ENCODE measurements around the gene DCC.

DCC gene

GRCh38 chr18:52519021-52519420, 179.0 kb downstream of the DCC start:
- no peak for DNase-seq

GRCh38 chr18:52523566-52523965, 183.6 kb downstream of the DCC start:
- no peak for DNase-seq

GRCh38 chr18:52531836-52532235, 191.8 kb downstream of the DCC start:
- no peak for DNase-seq

- no peak for DNase-seq
Measured at GRCh38 chr18:52536039-52536438, 196.0 kb downstream of the DCC start.

GRCh38 chr18:52537261-52537660, 197.3 kb downstream of the DCC start:
- DNase-seq, result no peak

- no peak for DNase-seq
Measured at GRCh38 chr18:52541056-52541455, 201.1 kb downstream of the DCC start.

GRCh38 chr18:52544086-52544485, 204.1 kb downstream of the DCC start:
- no peak for DNase-seq

- no peak for DNase-seq
Measured at GRCh38 chr18:52546686-52547346, 206.8 kb downstream of the DCC start.

GRCh38 chr18:52553441-52553840, 213.4 kb downstream of the DCC start:
- DNase-seq, result no peak

GRCh38 chr18:52554180-52554579, 214.2 kb downstream of the DCC start:
- no peak for DNase-seq

- DNase-seq, result no peak
Measured at GRCh38 chr18:52567360-52567759, 227.4 kb downstream of the DCC start.

GRCh38 chr18:52569492-52569891, 229.5 kb downstream of the DCC start:
- no peak for DNase-seq

- no peak for DNase-seq
Measured at GRCh38 chr18:52570975-52571374, 231.0 kb downstream of the DCC start.

GRCh38 chr18:52572036-52573000, 232.3 kb downstream of the DCC start:
- no peak for DNase-seq

GRCh38 chr18:52577795-52578194, 237.8 kb downstream of the DCC start:
- DNase-seq, result no peak

- no peak for DNase-seq
Measured at GRCh38 chr18:52582061-52582460, 242.1 kb downstream of the DCC start.

GRCh38 chr18:52582516-52582915, 242.5 kb downstream of the DCC start:
- no peak for DNase-seq

GRCh38 chr18:52588931-52589330, 248.9 kb downstream of the DCC start:
- no peak for DNase-seq

GRCh38 chr18:52596748-52597435, 256.9 kb downstream of the DCC start:
- DNase-seq, result no peak

- no peak for DNase-seq
Measured at GRCh38 chr18:52598921-52599320, 258.9 kb downstream of the DCC start.

- DNase-seq, result no peak
Measured at GRCh38 chr18:52602820-52603219, 262.8 kb downstream of the DCC start.

GRCh38 chr18:52605345-52605744, 265.3 kb downstream of the DCC start:
- DNase-seq, result no peak

- no peak for DNase-seq
Measured at GRCh38 chr18:52607985-52608384, 268.0 kb downstream of the DCC start.

All from right forelimb (tissue), 1 donor.